ENCODE results near the gene SORT1.

GRCh38 chr1:109309347-109309746 lies 88.4 kb downstream of the SORT1 start:
- TF ChIP-seq CTCF (IDR thresholded peaks at IDR 0.05; ENCODE audit: insufficient read depth, low read length, poor library complexity, severe bottlenecking) (no peak), EZH2phosphoT487 (conservative IDR thresholded peaks at IDR 0.05; ENCODE audit: low read length) (no peak)

Measured in SU-DHL-6 (cell line).